D721Med (cell line): ENCODE measurements around the gene RPRD2.
A peak's percentile ranks its signal among the peaks of the same experiment; 100 is the strongest.

ENCODE experiments used
- DNase-seq: peaks from one replicate; pipeline ENCODE4 v3.0.0; 2011; ENCODE audit warnings: low spot score; ENCODE audit not compliant: insufficient read length
- FAIRE-seq: peaks from 2 replicates; lab custom pipeline; 2011; peaks lifted over from hg19 to GRCh38; lab: Jason Lieb, UNC
- CTCF ChIP-seq: IDR thresholded peaks from 2 replicates; pipeline ENCODE4 v1.5.1; 2012; ENCODE audit warnings: mild to moderate bottlenecking, control low read depth; ENCODE audit not compliant: insufficient read depth; ENCODE audit errors: missing control alignments

Gene RPRD2

GRCh38 chr1:150511985-150512660 lies 148.2 kb downstream of the RPRD2 start:
- FAIRE-seq: no peak
- no peak for TF ChIP-seq CTCF
- DNase-seq: no peak

- FAIRE-seq: no peak
- no peak for TF ChIP-seq CTCF
- no peak for DNase-seq
Measured at GRCh38 chr1:150512846-150513245, 148.9 kb downstream of the RPRD2 start.

GRCh38 chr1:150513351-150513791 lies 149.4 kb downstream of the RPRD2 start:
- FAIRE-seq (no peak), DNase-seq (no peak)
- no peak for TF ChIP-seq CTCF

GRCh38 chr1:150514260-150514659 lies 150.3 kb downstream of the RPRD2 start:
- no peak for TF ChIP-seq CTCF
- no peak for FAIRE-seq
- DNase-seq: no peak

GRCh38 chr1:150514913-150515327 lies 151.0 kb downstream of the RPRD2 start:
- no peak for DNase-seq

GRCh38 chr1:150515328-150516049 lies 151.5 kb downstream of the RPRD2 start, which contains the start of gene FALEC:
Gene FALEC, plus strand, starts transcription at chr1:150515752.
- DNase-seq (peak; percentile 99), FAIRE-seq (no peak)

More at GRCh38 chr1:150514913-150515327, 151.0 kb downstream of the RPRD2 start:
- no peak for FAIRE-seq
- no peak for TF ChIP-seq CTCF

More at GRCh38 chr1:150515328-150516049, 151.5 kb downstream of the RPRD2 start, which contains the start of gene FALEC:
- no peak for TF ChIP-seq CTCF
